GM19238 (cell line): ENCODE data around the gene ERICH2.

Source experiments
- DNase-seq: peaks from one replicate; pipeline ENCODE4 v3.0.0; 2011; ENCODE audit warnings: low spot score; ENCODE audit not compliant: insufficient read length

Gene ERICH2

DNA sequence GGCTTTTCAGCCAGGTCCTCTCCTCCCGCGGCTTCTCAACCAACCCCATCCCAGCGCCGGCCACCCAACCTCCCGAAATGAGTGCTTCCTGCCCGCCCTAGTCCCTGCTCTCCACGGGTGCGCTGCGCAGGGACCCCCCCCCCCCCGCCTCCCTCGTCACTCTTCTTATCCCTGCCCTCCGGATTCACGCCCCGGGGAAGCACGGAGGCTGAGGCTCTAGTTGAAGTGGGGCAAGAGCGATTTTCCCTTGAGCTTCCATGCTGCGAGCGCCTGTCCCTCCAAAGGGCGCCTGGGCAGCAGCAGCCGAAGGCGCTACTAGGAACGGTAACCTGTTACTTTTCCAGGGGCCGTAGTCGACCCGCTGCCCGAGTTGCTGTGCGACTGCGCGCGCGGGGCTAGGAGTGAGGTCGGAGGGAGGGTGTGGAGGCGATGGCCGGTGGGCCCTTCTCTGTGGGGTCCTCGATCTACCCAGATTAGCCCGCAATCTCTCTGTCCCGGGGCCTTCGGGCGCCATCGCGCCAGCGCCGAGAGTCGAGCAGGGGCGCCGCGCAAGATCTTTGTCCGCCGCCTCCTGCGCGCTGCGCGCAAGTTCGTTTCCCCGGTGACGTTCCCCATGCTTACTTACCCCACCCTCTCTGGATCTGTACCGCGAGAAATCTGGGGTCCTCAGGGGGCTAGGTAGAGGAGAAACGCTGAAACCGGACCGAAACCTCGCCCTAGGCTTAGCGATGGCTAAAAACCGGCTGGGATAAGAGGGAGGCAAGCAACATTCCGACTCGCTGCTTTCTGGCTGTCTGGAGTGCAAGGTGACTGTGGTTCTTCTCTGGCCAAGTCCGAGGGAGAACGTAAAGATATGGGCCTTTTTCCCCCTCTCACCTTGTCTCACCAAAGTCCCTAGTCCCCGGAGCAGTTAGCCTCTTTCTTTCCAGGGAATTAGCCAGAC, 47.2 kb downstream of the ERICH2 start:
- no peak for DNase-seq

GRCh38 chr2:170818036-170818751, 48.0 kb downstream of the ERICH2 start:
- DNase-seq, result no peak

- DNase-seq, result no peak
Observed at GRCh38 chr2:170818752-170819470, 48.7 kb downstream of the ERICH2 start.

GRCh38 chr2:170819680-170820664, 49.8 kb downstream of the ERICH2 start:
- DNase-seq, result no peak

DNA sequence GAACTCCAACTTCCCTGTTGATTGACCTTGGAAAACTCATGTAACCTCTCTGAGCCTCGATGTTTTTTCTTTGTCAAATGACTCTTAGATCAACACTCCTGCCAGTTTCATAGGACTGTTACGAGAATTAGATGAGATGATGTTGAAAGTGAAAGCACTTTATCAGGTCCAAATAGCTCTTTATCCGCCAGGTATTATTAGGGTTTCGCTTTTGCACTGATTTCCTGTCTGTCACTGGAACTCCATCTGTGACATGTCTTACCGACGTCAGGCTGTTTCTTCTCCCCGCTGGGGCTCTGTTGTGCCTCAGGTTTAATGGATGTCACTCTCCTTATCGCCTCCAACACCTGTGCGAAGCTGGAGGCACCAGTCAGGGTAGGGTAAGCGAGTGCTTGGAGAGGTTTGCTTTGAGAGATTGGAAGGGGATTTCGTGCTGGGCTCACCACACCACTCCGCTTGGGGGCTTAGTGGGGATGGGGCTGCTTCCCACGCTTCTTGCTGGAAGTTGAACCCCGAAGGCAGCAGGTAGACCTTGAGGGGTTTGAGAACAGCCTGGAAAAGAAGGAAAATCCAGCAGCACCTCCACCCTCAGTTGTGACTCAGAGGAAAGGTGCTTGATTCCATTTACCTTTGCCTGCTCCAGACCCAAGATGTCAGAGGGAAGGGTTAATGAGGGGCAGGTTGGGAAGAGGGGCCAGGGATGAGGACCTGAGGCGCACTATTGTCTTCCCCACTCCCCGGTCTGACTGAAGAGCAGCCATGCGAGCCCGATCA, 50.8 kb downstream of the ERICH2 start:
- no peak for DNase-seq

- no peak for DNase-seq
Observed at GRCh38 chr2:170821531-170822289, 51.5 kb downstream of the ERICH2 start.

DNA sequence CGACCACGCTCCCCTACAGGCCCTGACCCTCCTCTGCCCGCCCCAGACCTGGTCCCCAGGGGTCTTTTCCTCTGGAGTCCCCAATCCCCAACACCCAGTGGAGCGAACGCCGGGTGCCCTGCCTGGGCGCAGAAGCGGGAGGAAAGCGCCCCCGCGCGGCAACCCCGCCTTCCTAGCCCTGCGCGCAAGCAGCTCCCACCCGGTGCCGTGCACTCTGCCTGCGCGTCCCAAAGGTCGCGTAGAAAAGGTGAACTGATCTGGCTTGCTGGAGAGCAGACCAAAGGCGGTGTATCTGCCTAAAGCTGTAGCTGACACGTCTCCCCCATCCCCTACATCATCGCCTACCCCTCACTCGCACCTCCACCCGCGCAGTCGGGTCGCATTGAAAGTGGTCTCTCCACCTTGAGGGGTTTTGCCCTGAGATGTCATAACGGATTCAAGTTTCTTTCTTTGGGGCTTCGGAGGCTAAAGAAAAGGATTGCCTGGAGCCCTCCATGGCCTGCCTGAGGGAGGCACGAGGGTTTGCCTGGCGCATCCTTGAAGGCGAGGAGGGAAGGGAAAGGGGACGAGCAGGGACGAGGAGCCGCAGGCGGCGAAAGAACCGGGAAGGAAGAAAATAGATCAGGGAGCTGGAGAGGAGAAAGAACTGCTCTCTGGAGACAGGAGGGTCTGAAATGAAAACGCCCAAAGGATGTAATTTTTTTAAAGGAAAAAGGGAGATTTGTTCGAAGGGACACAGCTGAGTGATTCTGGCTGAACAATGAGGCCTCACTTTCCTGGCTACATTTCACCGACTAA, 52.3 kb downstream of the ERICH2 start:
- DNase-seq, result no peak

- DNase-seq, result no peak
Observed at GRCh38 chr2:170823088-170823897, 53.1 kb downstream of the ERICH2 start.

GRCh38 chr2:170823898-170824215, 53.7 kb downstream of the ERICH2 start:
- no peak for DNase-seq

- DNase-seq, result no peak
Observed at GRCh38 chr2:170824526-170825015, 54.4 kb downstream of the ERICH2 start.

DNA sequence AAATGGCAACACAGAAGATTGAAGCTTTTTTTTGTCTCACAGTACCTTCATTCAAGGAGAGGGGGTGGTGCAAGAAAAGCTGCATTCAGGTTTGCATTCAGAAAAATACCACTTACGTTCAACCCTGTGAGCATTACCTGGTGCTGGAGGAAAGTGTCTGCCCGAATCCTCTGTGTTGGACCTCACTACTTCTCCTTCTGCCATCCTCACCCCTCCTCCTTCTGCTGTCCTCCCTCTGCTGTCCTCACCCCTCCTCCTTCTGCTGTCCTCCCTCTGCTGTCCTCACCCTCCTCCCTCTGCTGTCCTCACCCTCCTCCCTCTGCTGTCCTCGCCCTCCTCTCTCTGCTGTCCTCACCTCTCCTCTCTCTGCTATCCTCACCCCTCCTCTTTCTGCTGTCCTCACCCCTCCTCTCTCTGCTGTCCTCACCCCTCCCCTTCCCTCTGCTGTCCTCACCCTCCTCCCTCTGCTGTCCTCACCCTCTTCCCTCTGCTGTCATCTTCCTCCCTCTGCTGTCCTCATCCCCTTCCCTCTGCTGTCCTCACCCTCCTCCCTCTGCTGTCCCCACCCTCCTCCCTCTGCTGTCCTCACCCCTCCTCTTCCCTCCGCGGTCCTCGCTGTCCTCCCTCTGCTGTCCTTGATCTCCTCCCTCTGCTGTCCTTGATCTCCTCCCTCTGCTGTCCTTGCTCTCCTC, 57.8 kb downstream of the ERICH2 start:
- no peak for DNase-seq

GRCh38 chr2:170828533-170828916, 58.3 kb downstream of the ERICH2 start:
- no peak for DNase-seq

GRCh38 chr2:170829036-170829435, 58.9 kb downstream of the ERICH2 start:
- no peak for DNase-seq

GRCh38 chr2:170830166-170830565, 60.0 kb downstream of the ERICH2 start:
- DNase-seq, result no peak

- DNase-seq, result no peak
Observed at GRCh38 chr2:170831115-170831514, 60.9 kb downstream of the ERICH2 start.

DNA sequence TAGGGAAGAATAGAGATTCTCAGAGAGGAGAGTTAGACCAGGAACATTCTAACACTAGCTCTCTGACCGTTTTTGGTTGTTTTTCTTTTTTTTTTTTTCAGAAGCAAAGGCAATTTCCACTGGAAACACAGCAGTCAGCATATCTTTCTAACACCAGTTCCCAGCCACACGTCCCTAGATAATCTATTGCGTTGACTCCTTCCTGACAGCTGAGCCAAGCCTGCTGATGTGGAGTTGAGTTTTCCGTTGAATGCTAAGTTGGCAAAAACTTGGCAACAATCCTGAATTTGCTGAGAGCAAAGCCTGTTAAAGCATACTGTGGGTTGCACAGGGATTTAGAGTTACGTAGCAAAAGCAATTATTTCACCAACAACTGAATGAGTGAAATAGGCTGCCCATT, 65.8 kb downstream of the ERICH2 start:
- no peak for DNase-seq

DNA sequence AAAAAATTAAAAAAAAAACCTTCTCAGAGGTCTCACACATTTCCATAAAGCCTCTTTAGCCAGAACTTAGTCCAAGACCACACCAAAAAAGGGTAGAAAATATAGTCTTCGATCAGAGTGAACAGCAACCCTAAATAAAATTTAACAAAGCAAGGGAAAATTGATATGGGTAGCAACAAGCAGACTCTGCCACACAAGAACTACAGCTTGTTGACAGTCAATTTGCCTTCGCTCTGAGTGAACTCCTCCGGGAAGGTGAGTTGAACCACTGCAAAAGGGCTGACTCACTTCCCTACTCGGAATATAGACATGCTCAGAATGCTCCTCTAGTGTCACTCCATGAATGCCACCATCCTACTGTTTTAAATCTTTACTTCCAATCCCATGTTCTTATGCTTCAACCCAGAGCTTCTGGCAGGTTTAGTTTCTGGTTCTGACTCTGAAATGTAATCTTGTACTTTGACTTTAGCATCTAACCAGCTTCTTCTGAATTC, 70.6 kb downstream of the ERICH2 start:
- DNase-seq, result no peak
